Prostate gland (tissue), 2 donors: ENCODE measurements around the gene CENPP. TPM values are rescaled to one million over a fixed set of nuclear protein-coding genes. Genes with fewer than 3 reads are reported as not detected.

Experiments used
- DNase-seq: peaks from one replicate; pipeline ENCODE4 v3.0.0-alpha.2; 2019; ENCODE audit warnings: low spot score
- H3K27ac ChIP-seq, 2 donors: fragments of 200-600 bp; sonication (generic); 2 replicates each; pipeline ENCODE4 v1.5.1; 2017 to 2019
- H3K27me3 ChIP-seq: fragments of 200-600 bp; sonication (generic); replicated peaks from 2 replicates; pipeline ENCODE4 v1.5.1; 2019; ENCODE audit not compliant: insufficient read depth
- H3K36me3 ChIP-seq, 2 donors: fragments of 200-600 bp; sonication (generic); 1 replicate in 1 of 2; 2 replicates in 1 of 2; pipeline versions ENCODE4 v1.5.1 to v1.8.1; 2017 to 2019
- H3K4me1 ChIP-seq: fragments of 200-600 bp; sonication (generic); replicated peaks from 2 replicates; pipeline ENCODE4 v1.5.1; 2019
- H3K4me3 ChIP-seq, 2 donors: fragments of 200-600 bp; sonication (generic); 2 replicates each; pipeline ENCODE4 v1.5.1; 2017 to 2019
- H3K9me3 ChIP-seq: fragments of 200-600 bp; sonication (generic); 2 replicates; pipeline ENCODE4 v1.5.1; 2017
- CTCF ChIP-seq, 4 experiments: fragments of 200-600 bp in 2 of 4; fragments of 450-650 bp in 2 of 4; sonication (generic) in 2 of 4; IDR thresholded peaks; 1 replicate in 3 of 4; 2 replicates in 1 of 4; pipeline ENCODE4 v1.5.1; 2016 to 2019; ENCODE audit warnings: antibody characterized with exemption in 4 of 4, mild to moderate bottlenecking in 2 of 4, moderate library complexity in 2 of 4
- POLR2A ChIP-seq: fragments of 450-650 bp; IDR thresholded peaks from one replicate; pipeline ENCODE4 v1.6.1; 2016; ENCODE audit warnings: antibody characterized with exemption, mild to moderate bottlenecking
- POLR2AphosphoS5 ChIP-seq: sonication (generic); formaldehyde crosslinking; IDR thresholded peaks from one replicate; pipeline ENCODE4 v1.6.1; 2017; ENCODE audit warnings: antibody characterized with exemption
- WGBS: methylation state at CpG from one replicate; pipeline ENCODE4 v1.1.5; 2018; 5-methylcytosine and 5-hydroxymethylcytosine counted together
- intact Hi-C: fragments of 100-400 bp; cut with DNase I; formaldehyde crosslinking; loops from one replicate; pipeline ENCODE4 v1.14.2; 2022
- total RNA-seq, 2 donors: library from RNA; depleted of rRNA; stranded (reverse); fragments of >200 nt; gene quantifications; one replicate each; pipeline ENCODE4 v1.1.0, GENCODE V29; 2016

CENPP gene
- total RNA-seq, 2 donors from 2014 or later: 1.4 to 21.5 TPM

DNA sequence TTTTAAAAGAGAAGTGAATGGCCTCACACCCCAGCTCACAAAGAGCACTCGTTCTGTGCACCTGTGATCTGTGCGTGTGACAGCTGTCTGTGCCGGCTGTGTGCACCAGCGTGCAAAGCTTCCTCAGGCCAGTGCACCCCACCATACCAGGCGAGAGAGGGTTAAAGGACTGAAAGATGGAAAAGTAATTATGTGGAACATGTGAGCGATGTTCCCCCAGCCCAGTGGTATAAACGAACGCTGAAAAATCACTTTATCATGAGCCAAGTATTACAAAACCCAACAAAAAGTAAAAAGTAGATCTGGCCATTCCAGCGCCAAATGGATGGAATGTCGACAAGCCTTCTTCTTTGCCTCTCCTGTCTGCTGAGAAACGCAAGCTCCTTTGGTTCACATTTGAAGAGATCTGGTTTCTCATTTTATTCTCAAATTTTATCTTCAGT, 290.5 kb downstream of the CENPP start:
- TF ChIP-seq POLR2AphosphoS5 (no peak), POLR2A (no peak), CTCF (IDR thresholded peaks at IDR 0.05) (no peak)
- Histone ChIP-seq H3K36me3 (no peaks in the 10 kb centered on the region), H3K4me3 (no peak overlapping the region), H3K4me1 (no peaks in the 10 kb centered on the region), H3K27me3 (no peaks in the 10 kb centered on the region), H3K27ac (peak overlapping the region; percentile 66 to 72), H3K9me3 (no peaks in the 10 kb centered on the region)
- no peak for DNase-seq
- 67% methylated on average over 11 of the region's 11 CpGs for WGBS
- intact Hi-C loops: no loop called here

DNA sequence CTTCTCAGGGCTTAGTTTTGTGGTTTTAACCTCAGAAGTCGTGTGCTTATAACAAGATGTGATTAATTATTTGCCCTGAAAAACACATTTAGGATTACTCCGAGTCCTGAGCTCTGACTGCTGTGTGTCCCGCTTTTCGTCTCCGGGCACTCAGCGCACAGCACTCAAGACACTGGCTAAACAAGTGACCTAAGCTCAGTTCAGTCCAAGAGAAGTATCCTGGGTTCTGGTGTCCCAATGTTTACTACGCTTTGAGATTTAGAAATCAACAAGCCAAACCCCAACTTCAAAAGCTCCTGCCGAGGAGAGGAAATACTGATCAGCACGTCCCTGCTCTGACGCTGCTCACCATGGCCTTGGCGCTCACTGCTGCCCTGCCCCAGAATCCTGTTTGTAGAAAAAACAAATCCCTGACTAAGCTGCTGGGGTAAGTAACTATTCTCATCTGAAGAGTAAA, 290.9 kb downstream of the CENPP start:
- DNase-seq: no peak
- no peaks in the 10 kb centered on the region for H3K27me3 ChIP-seq
- no peaks in the 10 kb centered on the region for H3K36me3 ChIP-seq
- peak overlapping the region; percentile 66 to 72 for H3K27ac ChIP-seq
- no peaks in the 10 kb centered on the region for H3K9me3 ChIP-seq
- intact Hi-C loops: no loop called here
- no peaks in the 10 kb centered on the region for H3K4me1 ChIP-seq
- 72% methylated on average over 11 of the region's 11 CpGs for WGBS
- H3K4me3 ChIP-seq: no peak overlapping the region
- TF ChIP-seq POLR2A (no peak), POLR2AphosphoS5 (peak; percentile 13)

- Histone ChIP-seq H3K27me3 (no peaks in the 10 kb centered on the region), H3K36me3 (no peaks in the 10 kb centered on the region), H3K4me1 (no peaks in the 10 kb centered on the region), H3K9me3 (no peaks in the 10 kb centered on the region), H3K4me3 (no peak overlapping the region), H3K27ac (peak overlapping the region; percentile 66 to 72)
- 93% methylated on average over 11 of the region's 11 CpGs for WGBS
- TF ChIP-seq POLR2A (no peak), CTCF (IDR thresholded peaks at IDR 0.05) (no peak), POLR2AphosphoS5 (no peak)
- intact Hi-C loops: no loop called here
- no peak for DNase-seq
These were observed 291.6 kb downstream of the CENPP start for GRCh38 chr9:92617195-92617813.

DNA sequence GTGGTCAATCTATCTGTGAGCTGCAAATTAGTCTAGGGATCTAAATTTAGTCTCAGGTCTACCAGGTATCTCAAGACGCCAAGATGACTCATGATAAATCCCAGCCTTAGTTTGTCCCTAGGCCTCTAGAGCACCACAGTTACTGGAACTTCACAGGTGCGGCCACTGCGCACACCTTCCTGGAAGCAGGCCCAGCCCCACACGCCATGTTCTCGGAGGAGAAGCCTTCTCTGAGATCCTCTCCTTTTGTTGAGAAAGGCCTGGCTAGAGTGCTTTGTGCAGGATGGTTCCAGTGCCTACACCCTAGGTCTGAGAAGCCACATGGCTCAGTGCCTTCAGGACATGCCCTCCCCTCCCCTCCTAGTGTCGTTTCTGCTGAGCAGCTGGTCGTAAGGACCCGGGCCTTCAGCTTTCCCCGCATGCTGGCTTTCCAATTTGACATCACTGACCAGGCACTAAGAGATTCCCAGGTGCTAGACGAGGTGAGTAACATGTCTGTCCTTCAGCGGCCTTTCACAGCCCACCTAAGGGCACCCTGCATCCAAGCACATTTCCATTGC, 292.3 kb downstream of the CENPP start:
- H3K36me3 ChIP-seq: no peaks in the 10 kb centered on the region
- H3K9me3 ChIP-seq: no peaks in the 10 kb centered on the region
- intact Hi-C loops: no loop called here
- peak overlapping the region; percentile 66 to 72 for H3K27ac ChIP-seq
- H3K4me3 ChIP-seq: no peak overlapping the region
- no peaks in the 10 kb centered on the region for H3K4me1 ChIP-seq
- TF ChIP-seq POLR2AphosphoS5 (no peak), POLR2A (no peak), CTCF (IDR thresholded peaks at IDR 0.05) (no peak)
- 87% methylated on average over 11 of the region's 11 CpGs for WGBS
- H3K27me3 ChIP-seq: no peaks in the 10 kb centered on the region
- no peak for DNase-seq

- WGBS: 68% methylated on average over 10 of the region's 10 CpGs
- Histone ChIP-seq H3K36me3 (no peaks in the 10 kb centered on the region), H3K27me3 (no peaks in the 10 kb centered on the region), H3K27ac (peak overlapping the region; percentile 66 to 72), H3K9me3 (no peaks in the 10 kb centered on the region), H3K4me1 (no peaks in the 10 kb centered on the region), H3K4me3 (no peak overlapping the region)
- intact Hi-C loops: no loop called here
- no peak for DNase-seq
- TF ChIP-seq POLR2AphosphoS5 (peak; percentile 31), POLR2A (no peak)
These were observed 293.0 kb downstream of the CENPP start for GRCh38 chr9:92618633-92619225.
